Stimulated activated CD8-positive, alpha-beta memory T cell treated with anti-CD3 and anti-CD28 coated beads, Interleukin-7, amount 100 ng/mL, for 1 hour (primary cell): ENCODE measurements around the gene PIM1.

Experiments
- DNase-seq, 2 donors: peaks; one replicate each; pipeline ENCODE4 v3.0.0-alpha.2; 2020; ENCODE audit warnings: low read depth in 2 of 2

PIM1 gene

GRCh38 chr6:37222125-37222967 lies 52.4 kb downstream of the PIM1 start:
- peak in 1 of 2 donors; percentile 27 for DNase-seq

- no peak for DNase-seq
These were observed 53.0 kb downstream of the PIM1 start for GRCh38 chr6:37222992-37223391.
